Activated CD8-positive, alpha-beta T cell treated with anti-CD3 and anti-CD28 coated beads for 36 hours (primary cell): ENCODE measurements around the gene PIWIL4. TPM values are rescaled to one million over a fixed set of nuclear protein-coding genes. Genes with fewer than 3 reads are reported as not detected.
"Not testable (repeated sequence)": the region's sequence is repeated elsewhere in the genome, so short reads cannot be mapped to it uniquely, and the experiment has no call there.

Source experiments
- ATAC-seq: fragments of 200-7000 bp; cut with Tn5 transposase; one replicate; pipeline ENCODE4 v1.10.0; 2021; ENCODE audit warnings: mild to moderate bottlenecking, moderate library complexity
- CTCF ChIA-PET: fragments of 350-600 bp; sonication (Branson Sonifier 250); formaldehyde crosslinking; loops from one replicate; lab custom pipeline; 2021; ENCODE audit warnings: antibody characterized with exemption; lab: Charles Lee
- POLR2A ChIA-PET: fragments of 350-600 bp; sonication (Branson Sonifier 250); formaldehyde crosslinking; loops from one replicate; lab custom pipeline; 2021; ENCODE audit warnings: antibody characterized with exemption; lab: Charles Lee
- DNase-seq: peaks from one replicate; pipeline ENCODE4 v3.0.0-alpha.2; 2020
- H3K27ac Mint-ChIP-seq: one replicate; pipeline ENCODE4 v1.8.0; 2021; ENCODE audit warnings: mild to moderate bottlenecking, mixed read lengths
- H3K27me3 Mint-ChIP-seq: one replicate; pipeline ENCODE4 v1.8.0; 2021; ENCODE audit warnings: mixed read lengths
- H3K36me3 Mint-ChIP-seq: one replicate; pipeline ENCODE4 v1.8.0; 2021; ENCODE audit warnings: low read depth, mixed read lengths
- H3K4me1 Mint-ChIP-seq: one replicate; pipeline ENCODE4 v1.8.0; 2021; ENCODE audit warnings: low read depth, mixed read lengths
- H3K4me3 Mint-ChIP-seq: one replicate; pipeline ENCODE4 v1.8.0; 2021; ENCODE audit warnings: mild to moderate bottlenecking, moderate library complexity, mixed read lengths
- H3K9me3 Mint-ChIP-seq: one replicate; pipeline ENCODE4 v1.8.0; 2021; ENCODE audit warnings: mixed read lengths
- intact Hi-C: fragments of 100-400 bp; cut with micrococcal nuclease; formaldehyde crosslinking; loops from one replicate; pipeline ENCODE4 v1.10.0; 2022
- total RNA-seq, 2 experiments: library from RNA; stranded (reverse); gene quantifications; one replicate each; pipeline ENCODE4 v1.2.3, GENCODE V29; 2021
- TF ChIP-seq, protein P1 (sequence below): fragments of 200-600 bp; IDR thresholded peaks from one replicate; pipeline ENCODE4 v1.8.0; 2022; ENCODE audit warnings: antibody characterized with exemption, mild to moderate bottlenecking

Gene PIWIL4
- total RNA-seq, 2 experiments from 2014 or later, result 0.36 to 0.50 TPM

DNA sequence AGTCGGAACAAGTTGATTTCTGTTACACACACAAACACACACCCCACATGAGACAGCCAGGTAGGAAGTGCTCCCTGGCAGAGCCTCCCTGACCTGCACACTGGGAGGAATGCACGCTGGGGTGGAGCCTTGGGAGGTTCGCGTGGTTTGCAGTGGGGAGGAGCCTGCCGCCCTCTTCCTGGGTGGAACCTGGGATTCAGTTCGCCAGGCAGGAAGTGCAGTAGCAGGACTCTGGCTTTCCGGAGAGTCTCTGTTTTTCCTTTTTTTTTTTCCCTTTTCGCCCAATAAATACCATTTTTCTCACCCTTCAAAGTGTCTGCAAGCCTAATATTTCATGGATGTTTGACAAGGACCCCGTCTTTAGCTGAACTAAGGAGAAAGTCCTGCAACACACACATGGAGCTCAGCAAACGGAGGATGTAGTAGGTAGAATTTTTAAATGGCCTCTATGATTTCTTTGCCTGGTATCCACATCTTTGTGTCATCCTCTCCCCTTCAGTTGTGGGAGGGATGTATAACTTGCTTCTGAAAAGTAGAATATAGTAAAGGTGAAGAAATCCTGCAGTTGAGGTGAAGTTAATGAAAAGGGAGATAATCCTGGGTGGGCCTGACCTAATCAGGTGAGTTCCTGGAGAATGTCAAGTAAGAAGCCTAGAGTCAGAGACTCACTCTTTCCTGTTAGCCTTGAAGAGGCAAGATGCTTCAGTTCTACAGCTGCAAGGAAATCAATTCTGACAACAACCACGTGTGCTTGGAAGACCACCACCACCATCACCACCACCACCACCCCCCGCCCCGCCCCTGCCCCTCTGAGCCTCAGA, 72.9 kb downstream of the PIWIL4 start:
- H3K4me1 Mint-ChIP-seq, result peaks cover 5% of the 10 kb centered on the region
- CTCF ChIA-PET, result interaction anchor here (1.0 kb wide), 1 partner anchor 17 kb away, joined by 3 read pairs; no protein-coding TSS in a partner anchor
- intact Hi-C loops, result no loop called here

DNA sequence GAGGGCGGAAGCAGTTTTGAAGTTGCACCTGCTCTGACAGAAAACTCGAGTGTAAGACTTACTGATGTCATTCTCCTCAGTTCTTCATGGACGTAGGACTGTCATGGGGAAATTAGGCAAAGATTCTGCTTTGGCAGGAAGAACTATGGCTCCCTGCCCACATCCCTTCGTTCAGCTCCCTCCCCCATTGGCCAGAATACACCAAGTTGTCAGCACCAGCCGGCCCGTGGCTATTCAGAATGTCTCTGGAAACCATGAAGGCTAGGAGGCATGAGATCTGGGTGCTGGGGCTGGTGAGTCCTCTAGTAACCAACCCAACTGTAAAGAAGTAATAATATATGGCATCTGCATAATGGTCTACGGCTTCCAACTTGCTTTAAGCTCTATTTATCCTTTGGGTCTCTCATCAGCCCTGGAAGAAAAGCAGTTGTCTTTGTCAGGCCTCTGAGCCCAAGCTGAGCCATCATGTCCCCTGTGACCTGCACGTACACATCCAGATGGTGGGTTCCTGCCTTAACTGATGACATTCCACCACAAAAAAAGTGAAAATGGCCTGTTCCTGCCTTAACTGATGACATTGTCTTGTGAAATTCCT, 74.1 kb downstream of the PIWIL4 start:
- CTCF ChIA-PET, result interaction anchor here (1.0 kb wide), 1 partner anchor 18 kb away, joined by 3 read pairs; no protein-coding TSS in a partner anchor

More for the DNA sequence above, 72.9 kb downstream of the PIWIL4 start:
- Mint-ChIP-seq H3K27me3 (no peaks in the 10 kb centered on the region), H3K4me3 (no peak overlapping the region), H3K27ac (no peak overlapping the region), H3K9me3 (no peaks in the 10 kb centered on the region), H3K36me3 (no peaks in the 10 kb centered on the region)
- ATAC-seq, result no peak
- TF ChIP-seq, protein P1, sequence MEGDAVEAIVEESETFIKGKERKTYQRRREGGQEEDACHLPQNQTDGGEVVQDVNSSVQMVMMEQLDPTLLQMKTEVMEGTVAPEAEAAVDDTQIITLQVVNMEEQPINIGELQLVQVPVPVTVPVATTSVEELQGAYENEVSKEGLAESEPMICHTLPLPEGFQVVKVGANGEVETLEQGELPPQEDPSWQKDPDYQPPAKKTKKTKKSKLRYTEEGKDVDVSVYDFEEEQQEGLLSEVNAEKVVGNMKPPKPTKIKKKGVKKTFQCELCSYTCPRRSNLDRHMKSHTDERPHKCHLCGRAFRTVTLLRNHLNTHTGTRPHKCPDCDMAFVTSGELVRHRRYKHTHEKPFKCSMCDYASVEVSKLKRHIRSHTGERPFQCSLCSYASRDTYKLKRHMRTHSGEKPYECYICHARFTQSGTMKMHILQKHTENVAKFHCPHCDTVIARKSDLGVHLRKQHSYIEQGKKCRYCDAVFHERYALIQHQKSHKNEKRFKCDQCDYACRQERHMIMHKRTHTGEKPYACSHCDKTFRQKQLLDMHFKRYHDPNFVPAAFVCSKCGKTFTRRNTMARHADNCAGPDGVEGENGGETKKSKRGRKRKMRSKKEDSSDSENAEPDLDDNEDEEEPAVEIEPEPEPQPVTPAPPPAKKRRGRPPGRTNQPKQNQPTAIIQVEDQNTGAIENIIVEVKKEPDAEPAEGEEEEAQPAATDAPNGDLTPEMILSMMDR, result no peak
- DNase-seq, result no peak
- POLR2A ChIA-PET, result no interaction called here

DNA sequence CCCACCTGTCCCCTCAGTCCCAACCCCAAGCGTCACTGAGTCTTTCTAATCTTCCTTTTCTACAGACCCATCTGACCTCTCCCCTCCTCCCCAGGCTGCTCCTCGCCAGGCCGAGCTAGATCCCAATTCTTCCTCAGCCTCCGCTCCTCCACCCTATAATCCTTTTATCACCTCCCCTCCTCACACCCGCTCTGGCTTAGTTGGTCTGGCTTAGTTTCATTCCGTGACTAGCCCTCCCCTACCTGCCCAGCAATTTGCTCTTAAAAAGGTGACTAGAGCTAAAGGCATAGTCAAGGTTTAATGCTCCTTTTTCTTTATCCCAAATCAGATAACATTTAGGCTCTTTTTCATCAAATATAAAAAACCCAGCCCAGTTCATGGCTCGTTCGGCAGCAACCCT, 76.0 kb downstream of the PIWIL4 start:
- H3K4me1 Mint-ChIP-seq, POLR2A ChIA-PET, DNase-seq, H3K27me3 Mint-ChIP-seq, H3K36me3 Mint-ChIP-seq, H3K27ac Mint-ChIP-seq, ATAC-seq, intact Hi-C loops, H3K4me3 Mint-ChIP-seq, CTCF ChIA-PET, H3K9me3 Mint-ChIP-seq: not testable (repeated sequence)

More for the DNA sequence above, 74.1 kb downstream of the PIWIL4 start:
- no peak overlapping the region for H3K4me3 Mint-ChIP-seq
- TF ChIP-seq, protein P1, result no peak
- no peaks in the 10 kb centered on the region for H3K27me3 Mint-ChIP-seq
- ATAC-seq (no peak), DNase-seq (no peak)
- H3K4me1 Mint-ChIP-seq, result peaks cover 5% of the 10 kb centered on the region
- intact Hi-C loops, result no loop called here
- H3K27ac Mint-ChIP-seq, result no peak overlapping the region
- H3K36me3 Mint-ChIP-seq, result no peaks in the 10 kb centered on the region
- H3K9me3 Mint-ChIP-seq, result no peaks in the 10 kb centered on the region
- POLR2A ChIA-PET, result no interaction called here

DNA sequence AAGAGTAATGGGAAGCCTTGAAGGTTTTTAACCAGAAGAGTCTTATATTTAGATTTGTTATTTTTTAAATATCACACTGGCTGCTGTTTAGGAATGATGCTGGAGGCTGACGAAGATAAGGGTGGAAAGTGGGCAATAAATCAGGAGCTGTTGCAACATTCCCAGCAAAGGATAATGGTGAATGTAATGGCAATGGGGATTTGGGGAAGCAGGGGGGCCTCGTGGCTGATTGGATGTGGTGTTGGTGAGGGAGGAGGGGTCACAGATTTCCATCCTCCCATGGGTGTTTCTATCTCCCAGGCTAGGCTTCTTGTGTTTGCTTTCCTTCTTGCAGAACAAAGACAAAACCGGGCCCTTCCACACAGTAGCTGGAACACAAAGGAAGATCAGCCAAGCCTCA, 80.8 kb downstream of the PIWIL4 start:
- H3K27ac Mint-ChIP-seq, result no peak overlapping the region
- POLR2A ChIA-PET, result no interaction called here
- H3K27me3 Mint-ChIP-seq, result no peaks in the 10 kb centered on the region
- no peaks in the 10 kb centered on the region for H3K36me3 Mint-ChIP-seq
- DNase-seq (no peak), ATAC-seq (no peak)
- H3K4me3 Mint-ChIP-seq, result no peak overlapping the region
- intact Hi-C loops, result no loop called here
- CTCF ChIA-PET, result no interaction called here
- no peaks in the 10 kb centered on the region for H3K9me3 Mint-ChIP-seq
- TF ChIP-seq, protein P1, result no peak
- no peaks in the 10 kb centered on the region for H3K4me1 Mint-ChIP-seq

DNA sequence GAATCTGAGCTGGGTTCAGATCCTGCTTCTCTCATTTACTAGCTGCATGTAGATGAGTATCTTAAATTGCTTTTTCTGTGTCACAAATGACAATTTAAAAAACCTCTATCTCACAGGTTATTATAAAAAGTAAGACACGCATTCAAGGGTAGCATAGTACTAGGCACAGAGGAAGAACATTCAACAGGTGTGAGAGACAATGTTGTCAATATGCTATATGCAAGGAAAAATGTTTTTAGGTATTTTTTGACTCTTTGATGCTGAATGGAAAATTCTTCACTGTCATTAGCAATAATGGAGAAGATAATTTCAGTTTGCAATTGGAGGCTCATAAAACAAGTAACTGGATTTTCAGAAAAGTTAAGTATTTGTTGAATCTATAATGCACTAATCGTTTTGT, 81.6 kb downstream of the PIWIL4 start:
- Mint-ChIP-seq H3K27ac (no peak overlapping the region), H3K27me3 (no peaks in the 10 kb centered on the region), H3K9me3 (no peaks in the 10 kb centered on the region), H3K36me3 (no peaks in the 10 kb centered on the region), H3K4me3 (no peak overlapping the region), H3K4me1 (no peaks in the 10 kb centered on the region)
- ATAC-seq (no peak), DNase-seq (no peak)
- ChIA-PET POLR2A (no interaction called here), CTCF (interaction anchor here (1.5 kb wide), 1 partner anchor 26 kb away, joined by 6 read pairs; no protein-coding TSS in a partner anchor)
- intact Hi-C loops, result no loop called here
- TF ChIP-seq, protein P1, result no peak
